ENCODE results near the gene NAT14.
"Not testable (repeated sequence)": the region's sequence is repeated elsewhere in the genome, so short reads cannot be mapped to it uniquely, and the experiment has no call there.

Gene NAT14, protein sequence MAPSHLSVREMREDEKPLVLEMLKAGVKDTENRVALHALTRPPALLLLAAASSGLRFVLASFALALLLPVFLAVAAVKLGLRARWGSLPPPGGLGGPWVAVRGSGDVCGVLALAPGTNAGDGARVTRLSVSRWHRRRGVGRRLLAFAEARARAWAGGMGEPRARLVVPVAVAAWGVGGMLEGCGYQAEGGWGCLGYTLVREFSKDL

DNA sequence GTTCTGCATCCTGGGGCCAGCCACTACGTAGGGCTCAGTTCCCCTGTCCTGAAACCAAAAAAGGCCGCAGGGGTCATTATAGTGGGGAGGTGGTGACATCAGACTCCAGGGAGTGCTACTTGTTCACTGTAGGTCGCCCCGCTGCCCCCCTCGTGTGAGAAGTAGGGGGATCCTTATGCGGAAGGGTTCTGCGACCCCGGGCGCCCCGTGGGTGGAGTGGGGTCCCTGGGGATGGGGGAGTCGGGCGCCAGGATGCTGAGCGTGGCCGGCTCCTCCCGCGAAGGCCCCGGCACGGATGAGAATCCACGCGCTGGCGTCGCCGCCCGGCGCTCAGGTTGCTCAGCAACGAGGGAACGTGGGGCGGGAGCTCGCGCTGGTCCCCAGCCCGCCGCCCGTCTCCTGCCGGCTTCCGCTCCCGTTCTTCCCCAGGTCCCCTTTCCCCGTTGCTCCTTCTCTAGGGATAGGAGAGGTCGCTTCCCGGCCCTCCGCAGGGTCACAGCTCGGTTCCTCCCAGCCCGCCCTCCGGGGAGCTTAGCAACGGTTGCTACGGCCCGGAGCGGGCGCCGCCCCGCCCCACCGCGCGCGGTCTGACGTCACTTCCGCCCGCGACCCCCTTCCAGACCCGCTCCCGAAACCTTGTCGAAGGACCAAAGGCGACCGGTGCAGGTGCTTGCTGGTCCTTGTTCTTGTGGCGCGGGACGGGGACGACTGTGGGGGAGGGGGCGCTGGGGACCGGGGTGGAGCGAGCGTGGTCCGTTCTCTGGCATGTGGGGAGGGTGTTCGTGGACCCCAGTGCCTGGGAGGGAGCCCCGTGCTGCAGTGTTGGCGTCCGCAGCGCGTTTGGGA lies at the start of gene NAT14:
Gene NAT14 (plus strand): TSS at position 596 of the 846 bp plus-strand sequence. CDS start 521 bp downstream, outside the sequence.
- peak; percentile 50 to 54 for DNase-seq (ENCODE audit: low read depth in 2 of 2)

DNA sequence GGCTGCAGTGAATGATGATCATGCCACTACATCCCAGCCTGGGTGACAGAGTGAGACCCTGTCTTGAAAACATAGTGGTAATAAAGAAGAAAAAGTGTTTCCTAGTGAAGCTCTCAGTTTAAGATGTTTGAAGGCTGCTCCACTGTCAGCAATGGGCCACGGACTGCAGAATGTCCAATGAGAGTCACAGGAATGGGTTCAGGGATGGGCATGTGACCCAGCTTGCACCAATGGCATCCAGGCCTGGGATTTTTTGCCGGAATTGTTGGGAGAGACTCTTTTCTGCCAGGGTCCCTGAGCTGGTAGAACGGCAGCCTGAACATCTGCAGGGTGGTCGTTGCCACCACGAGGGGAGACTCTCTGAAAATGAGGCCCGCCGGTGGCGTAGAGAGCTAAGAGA lies 48.1 kb upstream of the NAT14 start:
- no peak for DNase-seq (ENCODE audit: low read depth in 2 of 2)

DNA sequence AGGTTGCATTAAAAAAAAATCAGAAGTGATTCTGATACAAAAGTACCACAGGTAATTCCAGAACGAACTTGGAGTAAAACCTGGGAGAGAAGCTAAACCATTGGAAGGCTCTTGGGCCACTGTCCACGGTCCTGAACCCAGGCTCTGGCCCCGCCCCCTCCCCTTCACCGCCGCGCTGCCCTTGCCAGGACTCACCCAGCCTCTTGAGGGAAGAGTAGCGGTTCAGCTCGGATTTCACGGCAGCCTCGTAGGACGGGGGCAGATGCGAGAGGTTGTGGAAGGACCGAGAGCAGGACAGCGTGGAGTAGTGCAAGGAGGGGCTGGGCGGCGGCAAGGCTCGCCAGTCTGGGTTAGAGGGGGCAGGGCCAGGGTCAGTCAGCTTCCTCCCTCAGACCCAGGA lies 47.6 kb upstream of the NAT14 start:
- DNase-seq (ENCODE audit: low read depth in 2 of 2): no peak

DNA sequence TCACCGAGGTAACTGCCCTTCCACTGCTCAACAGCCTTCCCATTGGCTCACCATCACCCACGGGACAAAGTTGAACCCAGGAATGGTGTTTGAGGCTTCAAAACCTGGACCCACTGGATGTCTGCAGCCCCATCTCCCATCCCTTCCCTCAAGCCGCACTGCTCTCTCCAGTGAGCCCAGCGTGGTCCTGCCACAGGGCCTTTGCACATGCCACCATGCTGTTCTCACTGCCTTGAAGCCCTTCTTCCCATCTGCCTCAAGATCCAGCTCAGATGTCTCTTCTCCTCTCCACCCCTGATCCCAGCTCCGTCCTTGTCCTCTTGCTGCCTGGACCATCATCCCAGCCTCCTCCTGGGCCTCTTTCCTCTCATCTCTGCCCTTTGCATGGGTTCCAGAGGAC lies 45.9 kb upstream of the NAT14 start:
- DNase-seq (ENCODE audit: low read depth in 2 of 2): no peak

DNA sequence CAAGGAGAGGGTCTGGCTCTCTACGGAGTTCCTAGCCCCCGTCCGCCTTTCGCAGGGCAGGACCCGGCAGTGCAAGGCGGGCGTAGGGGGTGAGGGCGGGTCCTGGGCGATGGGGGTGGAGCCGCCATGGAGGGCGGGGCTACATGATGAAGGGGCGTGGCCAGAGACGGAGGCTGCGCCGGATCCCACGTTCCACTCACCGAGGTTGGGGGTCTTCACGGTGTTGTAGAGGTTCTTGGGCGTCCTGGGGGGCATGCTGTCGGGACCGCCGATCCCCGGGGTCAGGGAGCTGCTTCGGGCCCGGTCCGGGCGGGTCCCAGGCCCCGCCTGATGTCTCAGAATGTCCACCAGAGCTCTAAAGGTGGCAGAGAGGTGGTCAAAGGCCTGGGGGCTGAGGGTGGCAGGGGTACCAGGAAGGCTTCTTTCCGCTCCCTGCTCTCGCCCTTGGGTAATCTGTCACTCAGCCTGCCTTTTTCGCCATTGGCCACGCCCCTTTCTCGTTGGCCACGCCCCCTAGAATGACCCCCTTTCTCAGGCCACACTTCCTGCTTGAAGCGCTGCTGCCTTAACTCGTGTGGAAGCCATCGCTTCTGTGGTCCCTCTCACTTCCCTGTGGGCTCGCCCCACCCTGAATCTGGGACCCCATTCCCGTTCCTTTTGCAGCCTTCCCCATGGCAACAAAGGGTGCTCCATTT lies 44.4 kb upstream of the NAT14 start:
- peak in 1 of 2 donors; percentile 27 for DNase-seq (ENCODE audit: low read depth in 2 of 2)

DNA sequence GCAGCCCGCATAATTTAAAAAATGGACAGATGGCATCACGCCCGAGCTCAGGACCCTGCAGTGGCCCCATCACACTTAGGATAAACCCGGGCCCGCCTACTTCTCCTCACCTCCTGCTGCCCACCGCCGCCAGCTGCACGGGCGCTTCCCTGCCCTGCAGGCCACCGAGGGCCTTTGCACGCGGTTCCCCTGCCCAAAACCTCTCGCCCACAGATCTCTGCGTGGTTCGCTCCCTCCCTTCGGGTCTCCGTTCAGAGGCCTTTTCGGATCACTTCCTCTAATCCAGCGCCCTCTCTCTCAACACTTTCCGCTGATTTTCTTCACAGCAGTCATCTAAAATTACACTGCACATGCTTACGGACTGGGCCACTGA lies 43.7 kb upstream of the NAT14 start:
- DNase-seq (ENCODE audit: low read depth in 2 of 2): no peak

DNA sequence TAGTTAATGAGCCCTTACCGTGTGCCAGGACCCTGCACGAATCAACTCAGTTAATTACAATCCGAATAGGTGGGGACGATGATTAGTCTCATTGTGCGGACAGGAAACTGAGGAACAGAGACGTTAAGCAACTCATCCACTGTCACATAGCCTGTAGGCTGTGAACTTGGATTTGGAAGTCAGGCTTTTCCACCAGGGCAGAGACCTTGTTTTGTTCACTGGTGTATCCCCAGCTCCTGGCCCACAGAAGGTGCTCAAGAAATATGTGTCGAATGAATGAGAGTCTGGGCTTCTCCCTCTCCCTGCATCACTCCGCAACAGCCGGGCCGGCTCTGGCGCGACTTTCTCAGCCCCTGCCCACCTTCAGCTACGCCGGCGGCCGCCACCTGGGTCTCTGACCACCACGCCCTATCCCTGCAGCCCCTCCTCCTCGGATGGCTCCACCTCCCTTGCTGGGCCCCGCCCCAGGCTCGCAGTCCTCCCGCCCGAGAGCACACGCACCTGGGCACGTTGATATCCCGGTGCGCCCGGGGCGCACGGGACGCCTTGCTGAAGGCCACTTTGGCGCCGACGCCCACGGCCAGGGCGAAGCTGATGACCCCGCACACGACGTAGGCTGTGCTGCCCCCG lies 43.2 kb upstream of the NAT14 start:
- DNase-seq (ENCODE audit: low read depth in 2 of 2): no peak

DNA sequence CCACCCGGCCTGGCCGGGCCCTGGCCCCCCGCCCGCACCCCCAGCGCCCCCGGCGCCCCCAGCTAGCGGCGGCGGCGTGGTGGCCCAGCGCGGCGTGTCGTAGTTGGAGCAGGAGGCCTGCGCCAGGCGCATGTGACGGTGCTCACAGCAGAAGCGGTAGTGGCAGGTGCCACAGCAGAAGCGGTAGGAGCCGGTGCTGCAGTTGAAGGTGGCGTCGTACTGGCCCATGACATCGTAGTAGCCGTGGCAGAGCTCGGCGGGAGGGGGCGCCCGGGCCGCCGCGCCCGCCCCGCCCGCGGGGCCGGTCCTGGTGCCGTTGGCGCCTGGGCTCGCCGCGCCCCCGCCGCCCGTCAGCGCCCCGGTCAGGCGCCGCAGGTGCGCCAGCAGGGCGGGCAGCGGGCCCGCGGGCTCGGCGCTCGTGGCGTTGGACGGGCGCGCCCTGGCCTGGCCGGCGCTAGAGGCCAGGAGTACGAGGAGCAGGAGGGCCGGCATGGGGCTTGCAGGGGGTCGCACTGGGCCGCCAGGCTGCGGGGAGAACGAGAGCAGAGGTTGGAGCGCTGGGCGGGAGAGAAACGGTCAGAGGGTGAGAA lies 42.5 kb upstream of the NAT14 start:
- DNase-seq (ENCODE audit: low read depth in 2 of 2): no peak

DNA sequence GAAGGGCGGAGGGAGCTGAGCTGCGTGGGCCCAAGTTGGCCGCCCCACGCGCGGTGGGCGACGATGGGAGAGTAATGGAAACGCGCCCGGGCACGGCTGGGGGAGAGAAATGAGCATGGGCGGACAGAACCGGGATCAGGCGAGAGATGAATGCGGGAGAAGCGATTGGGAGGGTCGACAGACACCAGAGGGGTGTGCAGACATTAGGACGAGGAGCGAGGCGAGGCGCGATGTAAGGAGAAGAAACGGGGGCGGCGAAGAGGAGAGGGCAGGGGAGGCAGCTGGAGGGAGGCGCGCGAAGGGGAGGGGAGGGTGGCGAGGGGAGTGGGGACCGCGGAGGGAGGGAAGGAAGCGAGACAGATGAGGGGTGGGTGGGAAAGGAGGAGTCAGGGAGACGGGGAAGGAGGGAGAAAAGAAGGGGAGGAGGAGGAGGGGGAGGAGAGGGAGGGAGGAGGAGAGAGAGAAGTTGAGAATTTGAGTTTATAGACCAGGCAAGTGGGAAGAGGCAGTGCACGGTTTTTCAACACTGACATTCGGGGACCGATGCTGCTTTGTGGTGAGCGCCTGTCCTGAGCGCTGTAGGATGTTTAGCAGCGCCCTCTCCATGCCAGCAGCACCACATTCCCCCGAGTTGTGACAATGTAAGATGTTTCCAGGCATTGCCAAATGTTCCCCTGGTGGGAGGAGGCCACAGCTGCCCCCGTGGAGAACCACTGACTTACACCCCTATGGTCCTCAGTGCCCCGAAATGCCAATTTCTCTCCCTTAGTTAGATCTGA lies 41.8 kb upstream of the NAT14 start, which contains the start of gene SHISA7:
Gene SHISA7 (minus strand): TSS at position 256 of the 779 bp plus-strand sequence. CDS start 437 bp downstream, outside the sequence.
- DNase-seq (ENCODE audit: low read depth in 2 of 2): no peak

DNA sequence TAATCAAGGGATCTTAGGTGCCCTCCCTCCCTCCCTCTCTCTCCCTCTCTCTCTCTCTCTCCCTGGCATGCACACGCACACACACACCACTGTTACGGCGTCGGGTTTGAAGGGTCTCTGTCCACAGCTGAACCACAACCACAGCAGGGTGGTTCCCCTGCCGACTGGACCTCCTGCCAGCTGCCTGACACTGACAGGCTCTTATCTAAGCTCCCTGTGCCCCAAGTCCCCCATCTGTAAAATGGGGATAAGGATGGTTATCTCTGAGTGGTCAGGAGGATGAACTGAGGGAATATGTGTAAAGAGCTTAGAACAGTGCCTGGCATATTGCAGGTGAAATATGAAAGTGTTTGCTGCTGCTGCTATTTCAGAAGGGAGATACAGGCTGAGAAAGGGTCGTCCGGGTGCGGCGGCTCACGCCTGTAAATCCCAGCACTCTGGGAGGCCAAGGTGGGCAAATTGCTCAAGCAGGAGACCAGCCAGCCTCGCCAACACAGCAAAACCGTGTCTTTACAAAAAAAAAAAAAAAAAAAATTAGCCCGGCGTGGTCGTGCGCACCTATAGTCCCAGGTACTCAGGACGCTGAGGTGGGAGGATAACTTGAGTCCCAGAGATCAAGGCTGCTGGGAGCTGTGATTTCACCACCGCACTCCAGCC lies 41.0 kb upstream of the NAT14 start:
- DNase-seq (ENCODE audit: low read depth in 2 of 2): no peak

DNA sequence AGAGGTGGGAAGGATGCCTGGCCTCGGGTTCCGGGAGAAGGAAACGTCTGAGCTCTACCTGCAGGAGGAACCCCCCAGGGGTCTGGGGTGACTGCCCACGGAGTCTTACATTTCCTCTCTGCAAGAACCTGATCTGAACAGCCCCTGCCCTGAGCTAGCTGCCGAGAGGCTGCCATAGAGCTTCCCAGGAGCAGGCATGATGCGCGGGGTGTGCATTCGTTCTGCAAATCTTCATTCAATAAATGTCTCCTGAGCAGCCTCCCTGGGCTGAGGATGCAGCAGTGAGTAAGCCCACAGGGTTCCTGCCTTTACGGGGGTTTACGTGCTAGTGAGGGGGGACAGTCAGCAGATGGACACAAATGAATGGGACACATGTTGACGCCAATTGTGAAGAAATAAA lies 40.3 kb upstream of the NAT14 start:
- DNase-seq (ENCODE audit: low read depth in 2 of 2): no peak

DNA sequence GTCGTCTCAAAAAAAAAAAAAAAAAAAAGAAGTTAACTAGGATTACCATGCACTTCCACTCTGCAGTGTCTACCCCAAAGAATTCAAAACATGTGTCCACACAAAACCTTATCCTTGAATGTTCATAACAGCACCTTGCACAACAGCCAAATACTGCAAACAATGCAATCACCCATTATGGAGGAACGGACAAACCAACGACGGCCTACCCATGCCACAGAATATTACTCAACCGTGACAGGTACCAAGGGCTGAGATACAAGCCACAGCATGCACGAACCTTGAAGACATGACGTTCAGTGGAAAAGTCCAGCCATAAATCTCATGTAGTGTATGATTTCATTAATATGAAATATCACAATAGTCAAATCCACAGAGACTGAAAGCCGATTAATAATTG lies 38.9 kb upstream of the NAT14 start:
- no peak for DNase-seq (ENCODE audit: low read depth in 2 of 2)

DNA sequence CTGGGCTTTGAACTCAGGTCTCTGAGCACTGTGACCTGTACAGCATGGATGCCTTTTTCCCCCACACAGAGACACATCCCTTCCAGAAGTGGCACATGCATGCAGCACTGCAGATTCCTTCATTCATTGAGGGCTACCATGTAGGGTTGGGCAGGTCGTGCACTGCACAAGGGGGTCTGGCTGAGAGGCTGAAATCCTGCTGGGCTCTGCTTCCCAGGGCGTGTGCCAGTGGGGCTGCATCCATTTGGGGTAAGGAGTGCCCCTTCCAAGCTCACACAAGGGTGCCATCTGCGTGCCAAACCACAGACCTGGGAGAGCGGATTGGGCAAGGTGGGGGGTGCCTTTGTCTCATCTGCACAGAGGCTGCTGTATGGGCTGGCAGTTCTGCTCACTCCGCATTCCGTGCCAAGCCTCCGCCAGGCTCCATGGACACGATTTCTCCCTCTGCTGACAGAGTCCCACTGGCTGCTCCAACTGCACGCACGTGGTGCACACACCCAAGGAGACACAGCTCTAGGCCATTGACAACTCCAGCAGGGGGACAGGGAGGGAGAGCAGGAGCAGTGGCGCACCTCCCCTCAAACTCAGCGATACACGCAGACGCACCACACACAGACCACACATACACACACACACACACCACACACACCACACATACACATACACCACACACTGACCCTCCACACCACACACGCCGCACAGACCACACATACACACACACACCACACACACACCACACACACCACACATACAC lies 37.4 kb upstream of the NAT14 start:
- no peak for DNase-seq (ENCODE audit: low read depth in 2 of 2)

DNA sequence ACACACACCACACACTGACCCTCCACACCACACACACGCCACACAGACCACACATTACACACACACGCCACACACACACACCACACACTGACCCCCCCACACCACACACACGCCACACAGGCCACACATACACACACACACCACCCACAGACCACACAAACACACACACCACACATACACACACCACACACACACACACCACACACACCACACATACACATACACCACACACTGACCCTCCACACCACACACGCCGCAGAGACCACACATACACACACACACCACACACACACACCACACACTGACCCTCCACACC lies 36.9 kb upstream of the NAT14 start:
- DNase-seq (ENCODE audit: low read depth in 2 of 2): not testable (repeated sequence)

DNA sequence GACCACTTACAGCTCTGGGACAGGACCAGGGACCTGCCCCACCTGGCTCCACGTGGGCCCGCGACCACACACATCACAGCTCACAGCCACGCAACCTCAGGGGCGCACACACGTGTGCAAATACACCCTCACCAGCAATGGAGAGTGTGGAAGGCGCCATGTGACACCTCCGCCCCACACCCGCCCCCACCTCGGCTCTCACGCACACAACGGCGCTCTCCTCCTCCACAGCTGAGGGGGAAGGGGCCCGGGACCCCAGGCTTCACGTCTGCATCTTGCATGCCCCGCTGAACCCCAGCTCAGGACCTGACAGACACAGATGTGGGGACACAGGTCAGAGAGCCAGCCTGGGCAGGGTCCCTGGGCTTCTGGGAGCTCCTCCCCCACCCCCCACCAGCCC lies 35.5 kb upstream of the NAT14 start:
- no peak for DNase-seq (ENCODE audit: low read depth in 2 of 2)

DNA sequence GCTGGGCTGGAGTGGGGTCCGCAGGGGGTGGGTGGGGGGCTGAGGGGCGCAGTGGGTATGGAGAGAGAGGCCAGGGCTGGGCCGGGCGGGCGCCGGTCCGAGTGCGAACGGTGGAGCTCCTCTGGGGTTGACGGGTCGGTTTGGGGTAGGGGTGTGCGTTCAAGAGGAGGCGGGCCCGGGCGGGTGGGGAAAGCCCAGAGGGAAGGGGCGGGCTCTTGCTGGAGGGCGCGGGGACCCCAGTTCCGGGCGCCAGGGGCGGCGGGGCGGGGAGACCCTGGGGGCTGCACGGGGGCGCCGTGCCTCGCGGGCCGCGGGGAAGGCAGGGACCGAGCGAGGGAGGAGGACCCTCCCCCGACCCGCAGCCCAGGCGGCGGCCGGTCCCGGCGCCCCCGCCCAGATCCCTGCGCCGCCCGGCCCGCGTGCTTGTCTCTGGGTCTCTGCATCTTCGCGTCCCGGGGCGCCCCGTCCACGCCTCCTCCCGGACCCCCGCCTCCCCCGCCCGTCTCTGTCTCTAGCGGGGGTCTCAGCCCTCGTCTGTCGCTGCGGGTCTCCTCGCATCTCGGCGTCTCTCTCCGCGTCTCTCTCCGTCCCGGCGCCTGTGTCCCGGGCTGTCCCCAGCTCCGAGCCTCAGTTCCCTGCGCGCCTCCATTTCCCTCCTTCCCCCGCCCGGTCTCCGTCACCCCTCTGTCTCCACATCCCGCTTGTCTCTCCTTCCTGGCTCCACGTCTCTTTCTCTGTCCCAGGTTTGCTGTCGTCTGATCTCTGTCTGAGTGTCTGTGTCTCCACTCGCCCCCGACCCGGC lies 33.6 kb upstream of the NAT14 start:
- no peak for DNase-seq (ENCODE audit: low read depth in 2 of 2)

DNA sequence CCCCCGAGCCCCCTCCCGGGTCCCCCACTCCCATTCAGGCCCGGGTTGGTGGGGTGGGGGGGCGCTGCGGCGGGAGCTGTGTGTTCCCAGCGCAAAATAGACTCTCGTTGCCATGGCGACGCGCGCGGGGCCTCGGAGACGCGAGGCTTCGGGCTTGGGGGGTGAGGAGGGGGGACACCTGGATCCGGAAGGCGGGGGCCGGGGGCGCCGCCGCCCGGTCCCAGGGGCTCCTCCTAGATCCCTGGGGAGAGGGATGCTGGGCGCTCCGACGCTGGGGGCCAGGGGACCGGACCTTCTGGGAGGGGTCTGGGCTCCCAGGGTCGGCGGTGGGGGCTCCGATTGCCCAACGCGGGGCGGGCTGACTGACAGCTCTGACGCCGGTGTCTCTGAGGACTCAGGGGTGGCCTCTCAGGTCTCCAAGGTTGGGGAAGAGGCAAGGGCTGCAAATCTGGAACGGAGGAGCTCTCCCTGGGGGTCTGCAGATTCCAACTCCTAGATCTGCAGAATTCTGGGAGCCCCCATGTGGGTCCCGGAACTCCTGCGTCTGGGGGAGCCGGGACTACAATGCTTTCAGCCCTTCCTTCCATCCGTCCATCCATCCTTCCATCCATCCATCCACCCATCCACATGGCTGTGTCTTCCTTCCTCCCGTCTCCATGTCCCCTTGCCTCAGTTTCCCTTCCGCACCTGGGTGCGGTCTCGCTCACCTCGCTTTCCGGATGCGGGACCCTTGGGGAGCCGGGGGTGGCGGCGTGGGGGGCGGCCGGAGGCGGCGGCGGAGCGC lies 32.8 kb upstream of the NAT14 start:
- DNase-seq (ENCODE audit: low read depth in 2 of 2): no peak

DNA sequence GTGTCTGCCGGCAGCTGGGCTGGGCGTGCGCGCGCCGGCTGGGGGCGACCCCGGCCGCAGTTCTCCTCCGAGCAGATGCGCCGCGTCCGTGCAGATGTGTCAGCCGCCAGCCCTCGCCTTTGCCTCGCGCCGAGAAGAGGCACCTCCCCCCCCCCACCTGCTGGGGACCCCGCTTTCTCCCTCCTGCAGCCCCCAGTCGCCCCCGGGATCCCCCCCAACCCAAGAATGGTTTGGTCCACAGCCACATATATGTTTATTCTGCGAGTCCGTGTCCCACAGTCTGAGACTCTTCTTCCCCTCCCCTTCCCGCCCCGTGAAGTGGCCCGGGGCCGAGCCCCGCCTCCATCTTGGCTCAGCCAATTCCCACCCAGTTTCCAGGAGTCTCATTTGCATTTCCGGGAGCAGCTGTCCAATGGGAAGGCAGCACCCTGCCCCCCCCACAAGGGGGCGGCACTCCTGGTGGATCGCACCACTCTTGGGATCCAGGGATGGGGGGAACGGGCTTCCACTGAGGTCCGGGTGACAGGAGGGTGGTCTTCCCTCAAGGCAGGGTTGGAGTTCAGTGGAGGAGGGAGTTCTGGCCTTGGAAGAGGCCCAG lies 32.1 kb upstream of the NAT14 start:
- peak in 1 of 2 donors; percentile 43 for DNase-seq (ENCODE audit: low read depth in 2 of 2)

Data from stimulated activated CD8-positive, alpha-beta memory T cell treated with anti-CD3 and anti-CD28 coated beads, Interleukin-2, amount 100 ng/mL, for 48 hours (primary cell).